ENCODE measurements around the gene ADNP. TPM values are rescaled to one million over a fixed set of nuclear protein-coding genes. Genes with fewer than 3 reads are reported as not detected.

Gene ADNP
- total and polyA plus RNA-seq, 2 of the 13 experiments (the other 11 are each of a cell fraction or from before 2014, with no cell fraction given) = 21.0 to 21.5 TPM

DNA sequence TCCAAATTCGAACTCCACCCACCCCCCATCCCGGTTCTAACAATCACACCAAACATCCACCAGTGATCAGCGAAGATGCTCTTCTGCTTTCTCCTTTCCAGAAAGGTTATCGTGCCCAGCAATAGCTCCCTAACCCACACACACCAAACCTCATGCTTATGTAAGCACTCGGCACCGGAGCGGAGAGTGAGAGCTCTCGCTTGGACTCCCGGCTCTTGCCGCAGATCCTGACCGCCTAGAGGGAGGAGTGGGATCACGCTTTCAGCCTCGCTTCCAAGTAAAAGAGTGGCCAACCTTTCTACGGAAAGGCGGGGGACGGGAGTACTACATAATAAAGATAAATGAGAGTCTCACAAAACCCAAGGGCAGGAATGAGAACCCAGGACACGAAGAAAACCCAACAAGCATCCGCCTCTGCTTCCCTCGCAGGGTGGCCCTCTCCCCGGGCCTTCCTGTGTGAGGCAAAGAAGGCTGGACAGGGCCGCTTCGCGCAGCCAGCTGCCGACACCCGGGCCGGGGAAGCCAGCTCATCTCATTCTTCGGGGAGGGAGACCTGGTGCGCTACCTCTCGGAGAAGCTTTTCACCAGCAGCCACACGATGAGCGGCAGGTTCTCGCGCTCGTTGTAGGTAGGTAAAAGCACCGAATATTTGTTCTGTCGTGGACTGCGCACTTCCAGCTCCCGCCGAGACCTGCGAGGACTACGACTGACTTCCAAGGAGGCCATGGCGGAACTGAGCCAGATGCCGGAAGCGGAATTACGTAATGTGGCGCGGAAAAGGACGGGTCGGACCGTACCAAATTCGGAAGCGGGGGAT lies 26.8 kb upstream of the ADNP start, which contains the start of gene DPM1 (continued):
- TF ChIP-seq, protein P1, sequence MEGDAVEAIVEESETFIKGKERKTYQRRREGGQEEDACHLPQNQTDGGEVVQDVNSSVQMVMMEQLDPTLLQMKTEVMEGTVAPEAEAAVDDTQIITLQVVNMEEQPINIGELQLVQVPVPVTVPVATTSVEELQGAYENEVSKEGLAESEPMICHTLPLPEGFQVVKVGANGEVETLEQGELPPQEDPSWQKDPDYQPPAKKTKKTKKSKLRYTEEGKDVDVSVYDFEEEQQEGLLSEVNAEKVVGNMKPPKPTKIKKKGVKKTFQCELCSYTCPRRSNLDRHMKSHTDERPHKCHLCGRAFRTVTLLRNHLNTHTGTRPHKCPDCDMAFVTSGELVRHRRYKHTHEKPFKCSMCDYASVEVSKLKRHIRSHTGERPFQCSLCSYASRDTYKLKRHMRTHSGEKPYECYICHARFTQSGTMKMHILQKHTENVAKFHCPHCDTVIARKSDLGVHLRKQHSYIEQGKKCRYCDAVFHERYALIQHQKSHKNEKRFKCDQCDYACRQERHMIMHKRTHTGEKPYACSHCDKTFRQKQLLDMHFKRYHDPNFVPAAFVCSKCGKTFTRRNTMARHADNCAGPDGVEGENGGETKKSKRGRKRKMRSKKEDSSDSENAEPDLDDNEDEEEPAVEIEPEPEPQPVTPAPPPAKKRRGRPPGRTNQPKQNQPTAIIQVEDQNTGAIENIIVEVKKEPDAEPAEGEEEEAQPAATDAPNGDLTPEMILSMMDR (CRISPR knock-in tag; IDR thresholded peaks at IDR 0.05) = no peak
- TF ChIP-seq KDM1A (CRISPR knock-in tag; IDR thresholded peaks at IDR 0.05) (no peak), SKIL (CRISPR knock-in tag; IDR thresholded peaks at IDR 0.05; ENCODE audit: borderline replicate concordance) (no peak), KDM3A (CRISPR knock-in tag; IDR thresholded peaks at IDR 0.05; ENCODE audit: low read depth) (0 out of 2 replicates have a peak, but pooled peaks have one; percentile 63), ZNF570 (CRISPR knock-in tag; IDR thresholded peaks at IDR 0.05; ENCODE audit: borderline replicate concordance) (no peak), TEF (CRISPR knock-in tag; IDR thresholded peaks at IDR 0.05) (peak; percentile 85), YY1 (IDR thresholded peaks at IDR 0.05; ENCODE audit: insufficient read depth, insufficient replicate concordance, low read depth, low read length) (peak; percentile 91), MLX (CRISPR knock-in tag; IDR thresholded peaks at IDR 0.05) (peak; percentile 36; the same call in 1 of the 2 replicates), GFI1 (CRISPR knock-in tag; IDR thresholded peaks at IDR 0.05; ENCODE audit: borderline replicate concordance) (0 out of 2 replicates have a peak, but pooled peaks have one; percentile 51), GLMP (CRISPR knock-in tag; IDR thresholded peaks at IDR 0.05; ENCODE audit: borderline replicate concordance) (no peak), GPBP1L1 (CRISPR knock-in tag; IDR thresholded peaks at IDR 0.05) (no peak), ZKSCAN1 (IDR thresholded peaks at IDR 0.05; ENCODE audit: low read length) (0 out of 2 replicates have a peak, but pooled peaks have one; percentile 11), PAX8 (CRISPR knock-in tag; IDR thresholded peaks at IDR 0.05; ENCODE audit: borderline replicate concordance) (no peak), POGZ (CRISPR knock-in tag; IDR thresholded peaks at IDR 0.05) (no peak), SP1 (IDR thresholded peaks at IDR 0.05) (no peak), SP1 (CRISPR knock-in tag; IDR thresholded peaks at IDR 0.05) (peak; percentile 47), ELF3 (CRISPR knock-in tag; IDR thresholded peaks at IDR 0.05) (peak; percentile 76; the same call in 1 of the 2 replicates), PHB2 (IDR thresholded peaks at IDR 0.05; ENCODE audit: partially characterized antibody) (no peak), ZBTB38 (CRISPR knock-in tag; IDR thresholded peaks at IDR 0.05) (peak; percentile 18; the same call in 1 of the 2 replicates), CEBPG (CRISPR knock-in tag; IDR thresholded peaks at IDR 0.05) (peak; percentile 79), ZNF746 (CRISPR knock-in tag; IDR thresholded peaks at IDR 0.05) (no peak)
- TF ChIP-seq, protein P2, sequence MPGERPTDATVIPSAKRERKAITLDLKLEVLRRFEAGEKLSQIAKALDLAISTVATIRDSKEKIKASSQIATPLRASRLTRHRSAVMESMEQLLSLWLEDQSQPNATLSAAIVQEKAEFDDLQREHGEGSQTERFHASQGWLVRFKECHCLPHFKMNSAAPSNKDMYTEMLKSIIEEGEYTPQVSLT (CRISPR knock-in tag; IDR thresholded peaks at IDR 0.05; ENCODE audit: borderline replicate concordance, low read depth) = no peak

All from HepG2 (cell line).